ENCODE measurements around the gene DACT1.

DNA sequence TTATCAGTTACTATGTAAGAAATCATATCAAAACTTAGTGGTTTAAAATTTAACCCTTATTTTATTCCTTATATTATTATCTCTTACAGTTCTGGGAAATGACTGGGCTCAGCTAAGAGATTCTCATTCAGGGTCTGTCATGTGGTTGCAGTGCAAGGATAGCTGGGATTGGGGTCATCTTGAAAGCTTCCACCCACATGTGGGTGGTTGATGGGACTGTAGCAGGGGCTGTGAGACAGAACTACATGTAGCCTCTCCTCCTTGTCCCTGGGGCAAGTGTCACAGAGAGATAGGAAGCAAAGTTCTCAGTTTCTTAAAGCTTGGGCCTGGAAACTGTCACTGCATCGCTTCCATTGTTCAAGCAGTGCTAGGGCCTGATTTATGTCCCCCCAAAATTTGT lies 57.8 kb downstream of the DACT1 start:
- TF ChIP-seq, protein P1, sequence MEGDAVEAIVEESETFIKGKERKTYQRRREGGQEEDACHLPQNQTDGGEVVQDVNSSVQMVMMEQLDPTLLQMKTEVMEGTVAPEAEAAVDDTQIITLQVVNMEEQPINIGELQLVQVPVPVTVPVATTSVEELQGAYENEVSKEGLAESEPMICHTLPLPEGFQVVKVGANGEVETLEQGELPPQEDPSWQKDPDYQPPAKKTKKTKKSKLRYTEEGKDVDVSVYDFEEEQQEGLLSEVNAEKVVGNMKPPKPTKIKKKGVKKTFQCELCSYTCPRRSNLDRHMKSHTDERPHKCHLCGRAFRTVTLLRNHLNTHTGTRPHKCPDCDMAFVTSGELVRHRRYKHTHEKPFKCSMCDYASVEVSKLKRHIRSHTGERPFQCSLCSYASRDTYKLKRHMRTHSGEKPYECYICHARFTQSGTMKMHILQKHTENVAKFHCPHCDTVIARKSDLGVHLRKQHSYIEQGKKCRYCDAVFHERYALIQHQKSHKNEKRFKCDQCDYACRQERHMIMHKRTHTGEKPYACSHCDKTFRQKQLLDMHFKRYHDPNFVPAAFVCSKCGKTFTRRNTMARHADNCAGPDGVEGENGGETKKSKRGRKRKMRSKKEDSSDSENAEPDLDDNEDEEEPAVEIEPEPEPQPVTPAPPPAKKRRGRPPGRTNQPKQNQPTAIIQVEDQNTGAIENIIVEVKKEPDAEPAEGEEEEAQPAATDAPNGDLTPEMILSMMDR (conservative IDR thresholded peaks at IDR 0.05 in 1 of 2, IDR thresholded peaks at IDR 0.05 in 1 of 2; ENCODE audit: low read depth in 1 of 2, low read length in 2 of 2), result no peak
- TF ChIP-seq EZH2 (IDR thresholded peaks at IDR 0.05; ENCODE audit: low read length, missing control alignments), result no peak

All from fibroblast of lung (primary cell).